HepG2 (cell line): ENCODE results near the gene PPP1R9B. TPM values are rescaled to one million over a fixed set of nuclear protein-coding genes. Genes with fewer than 3 reads are reported as not detected.

Source experiments
- CTCF ChIP-seq: sonication (generic); formaldehyde crosslinking; IDR thresholded peaks from 2 replicates; pipeline ENCODE4 v1.5.0; 2020; ENCODE audit warnings: mild to moderate bottlenecking, missing genetic modification reagents, moderate library complexity
- ERF ChIP-seq: IDR thresholded peaks from 2 replicates; pipeline ENCODE4 v1.6.1; 2018; ENCODE audit warnings: missing biosample characterization, missing genetic modification reagents
- ESRRA ChIP-seq: sonication (generic); formaldehyde crosslinking; IDR thresholded peaks from 2 replicates; pipeline ENCODE4 v1.5.1; 2020; ENCODE audit warnings: mild to moderate bottlenecking, low read depth, missing genetic modification reagents
- KDM2A ChIP-seq: sonication (generic); formaldehyde crosslinking; IDR thresholded peaks from 2 replicates; pipeline ENCODE4 v1.4.0; 2020; ENCODE audit warnings: low read depth, missing genetic modification reagents, borderline replicate concordance
- MIXL1 ChIP-seq: IDR thresholded peaks from 2 replicates; pipeline ENCODE4 v1.6.1; 2016
- NFYC ChIP-seq: IDR thresholded peaks from 2 replicates; pipeline ENCODE4 v1.6.1; 2016; ENCODE audit warnings: missing genetic modification reagents, missing compliant biosample characterization
- NR2F6 ChIP-seq, 2 experiments: IDR thresholded peaks; 2 replicates each; pipeline ENCODE4 v1.6.1; 2016; ENCODE audit warnings: antibody characterized with exemption in 1 of 2, mild to moderate bottlenecking in 1 of 2
- POLR2AphosphoS2 ChIP-seq: IDR thresholded peaks from 2 replicates; pipeline ENCODE4 v1.6.1; 2011; ENCODE audit warnings: low read depth, low read length, improper control_type of control experiment
- SMARCC2 ChIP-seq: fragments of 450-650 bp; IDR thresholded peaks from 2 replicates; pipeline ENCODE4 v1.6.1; 2017; ENCODE audit warnings: antibody characterized with exemption, mild to moderate bottlenecking
- SOX13 ChIP-seq, 3 experiments: fragments of 450-650 bp in 1 of 3; sonication (generic) in 1 of 3; formaldehyde crosslinking in 1 of 3; IDR thresholded peaks in 2 of 3; conservative IDR thresholded peaks in 1 of 3; 2 replicates each; pipeline versions ENCODE4 v1.5.0 to v1.6.1; 2016 to 2020; ENCODE audit warnings: antibody characterized with exemption in 1 of 3, mild to moderate bottlenecking in 1 of 3, missing compliant biosample characterization in 1 of 3, missing genetic modification reagents in 1 of 3, moderate library complexity in 1 of 3
- SP5 ChIP-seq: IDR thresholded peaks from 2 replicates; pipeline ENCODE4 v1.6.1; 2016; ENCODE audit warnings: low read depth, borderline replicate concordance
- TBX3 ChIP-seq: fragments of 450-650 bp; IDR thresholded peaks from 2 replicates; pipeline ENCODE4 v1.6.1; 2017; ENCODE audit warnings: antibody characterized with exemption, mild to moderate bottlenecking, inconsistent platforms, borderline replicate concordance
- TFDP2 ChIP-seq: sonication (generic); formaldehyde crosslinking; IDR thresholded peaks from 2 replicates; pipeline ENCODE4 v1.4.0; 2020; ENCODE audit warnings: missing genetic modification reagents
- ZKSCAN8 ChIP-seq: IDR thresholded peaks from 2 replicates; pipeline ENCODE4 v1.6.1; 2016; ENCODE audit warnings: borderline replicate concordance, missing genetic modification reagents, missing compliant biosample characterization
- ZMYM3 ChIP-seq: sonication (generic); formaldehyde crosslinking; IDR thresholded peaks from 2 replicates; pipeline ENCODE4 v1.5.1; 2020; ENCODE audit warnings: mild to moderate bottlenecking, missing genetic modification reagents
- ZNF264 ChIP-seq: sonication (generic); formaldehyde crosslinking; IDR thresholded peaks from 2 replicates; pipeline ENCODE4 v1.4.0; 2020; ENCODE audit warnings: missing genetic modification reagents
- ZNF441 ChIP-seq: sonication (generic); formaldehyde crosslinking; IDR thresholded peaks from 2 replicates; pipeline ENCODE4 v1.7.0; 2021; ENCODE audit warnings: missing genetic modification reagents, borderline replicate concordance
- ZNF501 ChIP-seq: sonication (generic); formaldehyde crosslinking; IDR thresholded peaks from 2 replicates; pipeline ENCODE4 v1.5.1; 2020; ENCODE audit warnings: mild to moderate bottlenecking, moderate library complexity, missing genetic modification reagents
- ZNF510 ChIP-seq: sonication (generic); formaldehyde crosslinking; IDR thresholded peaks from 2 replicates; pipeline ENCODE4 v1.4.0; 2020; ENCODE audit warnings: low read depth, mild to moderate bottlenecking, missing genetic modification reagents
- ZNF563 ChIP-seq: sonication (generic); formaldehyde crosslinking; IDR thresholded peaks from 2 replicates; pipeline ENCODE4 v1.8.0; 2022; ENCODE audit warnings: mild to moderate bottlenecking, moderate library complexity, missing genetic modification reagents
- ZNF652 ChIP-seq: IDR thresholded peaks from 2 replicates; pipeline ENCODE4 v1.6.1; 2016; ENCODE audit warnings: low read depth, borderline replicate concordance
- ZNF724P ChIP-seq: sonication (generic); formaldehyde crosslinking; IDR thresholded peaks from 2 replicates; pipeline ENCODE4 v1.8.0; 2022; ENCODE audit warnings: missing genetic modification reagents, borderline replicate concordance
- ZNF749 ChIP-seq: sonication (generic); formaldehyde crosslinking; IDR thresholded peaks from 2 replicates; pipeline ENCODE4 v1.8.0; 2022; ENCODE audit warnings: mild to moderate bottlenecking, missing genetic modification reagents, moderate library complexity, borderline replicate concordance
- ZSCAN29 ChIP-seq: sonication (generic); formaldehyde crosslinking; conservative IDR thresholded peaks from 2 replicates; pipeline ENCODE4 v1.4.0; 2020; ENCODE audit warnings: mild to moderate bottlenecking, missing genetic modification reagents
- polyA plus RNA-seq, 8 experiments: library from polyadenylated mRNA; depleted of rRNA in 3 of 8; stranded (reverse) in 7 of 8; unstranded in 1 of 8; fragments of >200 nt; fragmentation: Illumina TruSeq in 4 of 8; extraction: Trizol in 4 of 8; gene quantifications; 2 replicates each; pipeline versions ENCODE4 v1.2.1 to v1.2.3, GENCODE V29; 2011 to 2016; ENCODE audit warnings: low read depth in 4 of 8, missing spikeins in 1 of 8, mixed read lengths in 1 of 8; ENCODE audit not compliant: insufficient read depth in 1 of 8
- total RNA-seq, 5 experiments: library from RNA; depleted of rRNA; stranded (reverse); fragments of >200 nt; fragmentation: Illumina TruSeq; extraction: Trizol; gene quantifications; 2 replicates each; pipeline ENCODE4 v1.2.3, GENCODE V29; 2016; ENCODE audit warnings: low read depth in 1 of 5
- TF ChIP-seq, protein P1 (sequence below), 2 experiments: sonication (generic) in 1 of 2; formaldehyde crosslinking in 1 of 2; IDR thresholded peaks; 2 replicates each; pipeline versions ENCODE4 v1.4.0 to v1.6.1; 2018 to 2020; ENCODE audit warnings: missing genetic modification reagents in 2 of 2, borderline replicate concordance in 1 of 2, low read depth in 1 of 2, mild to moderate bottlenecking in 1 of 2, missing biosample characterization in 1 of 2
- TF ChIP-seq, protein P2 (sequence below): sonication (generic); formaldehyde crosslinking; IDR thresholded peaks from 2 replicates; pipeline ENCODE4 v1.4.0; 2020; ENCODE audit warnings: mild to moderate bottlenecking, missing genetic modification reagents

PPP1R9B gene
- total and polyA plus RNA-seq, 2 of the 13 experiments (the other 11 are each of a cell fraction or from before 2014, with no cell fraction given) = 9.4 to 15.8 TPM

DNA sequence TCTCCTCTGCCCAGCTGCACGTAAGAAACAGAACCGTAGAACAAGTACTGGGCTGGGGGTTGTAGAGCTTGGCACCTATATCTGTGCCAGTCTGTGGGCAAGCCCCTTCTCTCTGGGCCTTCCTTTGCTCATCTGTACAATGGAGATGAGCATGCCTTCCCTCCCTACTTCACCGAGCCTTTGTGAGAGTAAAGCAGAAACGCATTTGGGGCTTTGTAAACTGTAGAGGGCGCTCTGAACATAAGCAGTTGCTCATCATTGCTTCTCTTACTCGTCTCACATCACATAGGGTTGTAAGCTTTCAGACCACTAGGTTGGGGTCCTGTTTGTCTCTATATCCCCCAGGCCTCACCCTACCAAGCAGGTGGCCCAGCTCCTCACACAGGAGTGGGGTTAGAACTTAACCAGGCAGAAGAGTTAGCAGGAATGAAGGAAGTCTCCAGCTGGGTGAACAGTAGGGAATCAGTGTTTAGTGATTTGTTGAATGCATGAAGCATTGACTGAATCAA, 35.6 kb downstream of the PPP1R9B start (continued):
- TF ChIP-seq, protein P1, sequence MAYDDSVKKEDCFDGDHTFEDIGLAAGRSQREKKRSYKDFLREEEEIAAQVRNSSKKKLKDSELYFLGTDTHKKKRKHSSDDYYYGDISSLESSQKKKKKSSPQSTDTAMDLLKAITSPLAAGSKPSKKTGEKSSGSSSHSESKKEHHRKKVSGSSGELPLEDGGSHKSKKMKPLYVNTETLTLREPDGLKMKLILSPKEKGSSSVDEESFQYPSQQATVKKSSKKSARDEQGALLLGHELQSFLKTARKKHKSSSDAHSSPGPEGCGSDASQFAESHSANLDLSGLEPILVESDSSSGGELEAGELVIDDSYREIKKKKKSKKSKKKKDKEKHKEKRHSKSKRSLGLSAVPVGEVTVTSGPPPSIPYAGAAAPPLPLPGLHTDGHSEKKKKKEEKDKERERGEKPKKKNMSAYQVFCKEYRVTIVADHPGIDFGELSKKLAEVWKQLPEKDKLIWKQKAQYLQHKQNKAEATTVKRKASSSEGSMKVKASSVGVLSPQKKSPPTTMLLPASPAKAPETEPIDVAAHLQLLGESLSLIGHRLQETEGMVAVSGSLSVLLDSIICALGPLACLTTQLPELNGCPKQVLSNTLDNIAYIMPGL (CRISPR knock-in tag; IDR thresholded peaks at IDR 0.05; ENCODE audit: borderline replicate concordance in 1 of 2, low read depth in 1 of 2) = peak in 1 of 2 experiments; percentile 72; a peak in 1 of 4 replicates
- TF ChIP-seq ZNF563 = no peak
- TF ChIP-seq SOX13 (IDR thresholded peaks at IDR 0.05) = no peak
- TF ChIP-seq SOX13 (CRISPR knock-in tag; conservative IDR thresholded peaks at IDR 0.05 in 1 of 2, IDR thresholded peaks at IDR 0.05 in 1 of 2) = 0 out of 4 replicates have a peak, but pooled peaks of 1 of the 2 experiments have one; percentile 8
- no peak for TF ChIP-seq POLR2AphosphoS2
- TF ChIP-seq ESRRA (CRISPR knock-in tag) = no peak
- no peak; the same call in 1 of the 2 replicates for TF ChIP-seq NFYC
- peak; percentile 31; the same call in 1 of the 2 replicates for TF ChIP-seq KDM2A (CRISPR knock-in tag)
- peak; percentile 59; the same call in 1 of the 2 replicates for TF ChIP-seq MIXL1
- peak; percentile 25; the same call in 1 of the 2 replicates for TF ChIP-seq ZNF652 (CRISPR knock-in tag)
- peak; percentile 44; the same call in 1 of the 2 replicates for TF ChIP-seq ZMYM3 (CRISPR knock-in tag)
- TF ChIP-seq ZSCAN29 (CRISPR knock-in tag) = no peak
- no peak for TF ChIP-seq TFDP2 (CRISPR knock-in tag)
- TF ChIP-seq ZNF441 (CRISPR knock-in tag) = no peak
- TF ChIP-seq SMARCC2 = no peak
- no peak for TF ChIP-seq ZNF510 (CRISPR knock-in tag)
- TF ChIP-seq ZNF749 (CRISPR knock-in tag) = no peak
- no peak for TF ChIP-seq ZNF724P (CRISPR knock-in tag)
- TF ChIP-seq SP5 = 0 out of 2 replicates have a peak, but pooled peaks have one; percentile 26
- TF ChIP-seq TBX3 = no peak
- TF ChIP-seq, protein P2, sequence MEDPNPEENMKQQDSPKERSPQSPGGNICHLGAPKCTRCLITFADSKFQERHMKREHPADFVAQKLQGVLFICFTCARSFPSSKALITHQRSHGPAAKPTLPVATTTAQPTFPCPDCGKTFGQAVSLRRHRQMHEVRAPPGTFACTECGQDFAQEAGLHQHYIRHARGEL (CRISPR knock-in tag) = no peak
- TF ChIP-seq ERF (CRISPR knock-in tag) = peak; percentile 56; the same call in 1 of the 2 replicates
- TF ChIP-seq ZKSCAN8 (CRISPR knock-in tag) = 0 out of 2 replicates have a peak, but pooled peaks have one; percentile 39
- peak; percentile 58; the same call in 1 of the 2 replicates for TF ChIP-seq ZNF501 (CRISPR knock-in tag)
- peak; percentile 88 for TF ChIP-seq CTCF (CRISPR knock-in tag)
- TF ChIP-seq NR2F6 (IDR thresholded peaks at IDR 0.05) = peak; percentile 21; the same call in 1 of the 2 replicates
- peak; percentile 36; the same call in 1 of the 2 replicates for TF ChIP-seq NR2F6 (CRISPR knock-in tag; IDR thresholded peaks at IDR 0.05)
- TF ChIP-seq ZNF264 (CRISPR knock-in tag) = 0 out of 2 replicates have a peak, but pooled peaks have one; percentile 16
